Measurements from ENCODE around the gene ATXN3.

ATXN3 gene

GRCh38 chr14:92106143-92106926 lies at the start of gene ATXN3:
Gene ATXN3, minus strand, starts transcription at chr14:92106582. Its CDS starts 30 bp downstream, at chr14:92106552.
- no peaks in the 10 kb centered on the region for H3K36me3 ChIP-seq (ENCODE audit: insufficient read depth, low read length)
- H2AFZ ChIP-seq (ENCODE audit: low read length): peak within 1 kb of the TSS; percentile 94
- TF ChIP-seq EZH2phosphoT487 (IDR thresholded peaks at IDR 0.05; ENCODE audit: borderline replicate concordance) (no peak), CTCF (conservative IDR thresholded peaks at IDR 0.05; ENCODE audit: low read length) (peak; percentile 71)
- H4K20me1 ChIP-seq (ENCODE audit: insufficient read depth, low read length, poor library complexity, severe bottlenecking): peaks cover 34% of the 10 kb centered on the region
- H3K9me3 ChIP-seq (ENCODE audit: insufficient read depth, low read depth, low read length): no peaks in the 10 kb centered on the region
- no peaks in the 10 kb centered on the region for H3K27me3 ChIP-seq (ENCODE audit: insufficient read depth, low read length, poor library complexity, severe bottlenecking)
- H3K4me2 ChIP-seq (ENCODE audit: low read depth, low read length, poor library complexity, severe bottlenecking): peak within 1 kb of the TSS; percentile 72
- peak within 1 kb of the TSS; percentile 93 for H3K9ac ChIP-seq (ENCODE audit: low read depth, low read length, poor library complexity, severe bottlenecking)
- H3K9me2 ChIP-seq (replicated peaks; ENCODE audit: low read depth, low read length): no peaks in the 10 kb centered on the region
- peaks cover 49% of the 10 kb centered on the region for H3K79me2 ChIP-seq (ENCODE audit: insufficient read depth, low read length)
- peaks cover 22% of the 10 kb centered on the region for H3K4me1 ChIP-seq (ENCODE audit: insufficient read depth, low read length, poor library complexity, severe bottlenecking)
- no peaks in the 10 kb centered on the region for H3F3A ChIP-seq (ENCODE audit: low read depth)
- peak within 1 kb of the TSS; percentile 92 for H3K4me3 ChIP-seq (ENCODE audit: low read length, poor library complexity, severe bottlenecking)

GRCh38 chr14:92154283-92154942 lies 48.0 kb upstream of the ATXN3 start:
- Histone ChIP-seq H3K9me3 (ENCODE audit: insufficient read depth, low read depth, low read length) (no peaks in the 10 kb centered on the region), H3K4me1 (ENCODE audit: insufficient read depth, low read length, poor library complexity, severe bottlenecking) (no peaks in the 10 kb centered on the region), H3K9me2 (replicated peaks; ENCODE audit: low read depth, low read length) (no peaks in the 10 kb centered on the region), H3K36me3 (ENCODE audit: insufficient read depth, low read length) (peaks cover 49% of the 10 kb centered on the region; the same call in 1 of the 2 replicates), H2AFZ (ENCODE audit: low read length) (no peak overlapping the region), H3F3A (ENCODE audit: low read depth) (no peaks in the 10 kb centered on the region), H3K4me3 (ENCODE audit: low read length, poor library complexity, severe bottlenecking) (no peak overlapping the region), H4K20me1 (ENCODE audit: insufficient read depth, low read length, poor library complexity, severe bottlenecking) (no peaks in the 10 kb centered on the region), H3K9ac (ENCODE audit: low read depth, low read length, poor library complexity, severe bottlenecking) (no peak overlapping the region), H3K4me2 (ENCODE audit: low read depth, low read length, poor library complexity, severe bottlenecking) (no peak overlapping the region), H3K79me2 (ENCODE audit: insufficient read depth, low read length) (no peaks in the 10 kb centered on the region), H3K27me3 (ENCODE audit: insufficient read depth, low read length, poor library complexity, severe bottlenecking) (no peaks in the 10 kb centered on the region)
- TF ChIP-seq CTCF (conservative IDR thresholded peaks at IDR 0.05; ENCODE audit: low read length) (no peak), EZH2phosphoT487 (IDR thresholded peaks at IDR 0.05; ENCODE audit: borderline replicate concordance) (no peak)

GRCh38 chr14:92153581-92153980 lies 47.2 kb upstream of the ATXN3 start:
- H3K9me3 ChIP-seq (ENCODE audit: insufficient read depth, low read depth, low read length): no peaks in the 10 kb centered on the region
- H2AFZ ChIP-seq (ENCODE audit: low read length): no peak overlapping the region
- no peaks in the 10 kb centered on the region for H3K4me1 ChIP-seq (ENCODE audit: insufficient read depth, low read length, poor library complexity, severe bottlenecking)
- no peak overlapping the region for H3K9ac ChIP-seq (ENCODE audit: low read depth, low read length, poor library complexity, severe bottlenecking)
- no peaks in the 10 kb centered on the region for H3F3A ChIP-seq (ENCODE audit: low read depth)
- H3K79me2 ChIP-seq (ENCODE audit: insufficient read depth, low read length): no peaks in the 10 kb centered on the region
- no peaks in the 10 kb centered on the region for H4K20me1 ChIP-seq (ENCODE audit: insufficient read depth, low read length, poor library complexity, severe bottlenecking)
- H3K27me3 ChIP-seq (ENCODE audit: insufficient read depth, low read length, poor library complexity, severe bottlenecking): no peaks in the 10 kb centered on the region
- H3K4me3 ChIP-seq (ENCODE audit: low read length, poor library complexity, severe bottlenecking): no peak overlapping the region
- no peaks in the 10 kb centered on the region for H3K9me2 ChIP-seq (replicated peaks; ENCODE audit: low read depth, low read length)
- H3K4me2 ChIP-seq (ENCODE audit: low read depth, low read length, poor library complexity, severe bottlenecking): no peak overlapping the region
- peaks cover 49% of the 10 kb centered on the region; the same call in 1 of the 2 replicates for H3K36me3 ChIP-seq (ENCODE audit: insufficient read depth, low read length)
- TF ChIP-seq CTCF (conservative IDR thresholded peaks at IDR 0.05; ENCODE audit: low read length): no peak
- no peak for TF ChIP-seq EZH2phosphoT487 (IDR thresholded peaks at IDR 0.05; ENCODE audit: borderline replicate concordance)
